Naive thymus-derived CD4-positive, alpha-beta T cell (primary cell): ENCODE measurements around the gene DNAJC11. TPM values are rescaled to one million over a fixed set of nuclear protein-coding genes. Genes with fewer than 3 reads are reported as not detected.

Experiments
- ATAC-seq: fragments of 150-1000 bp; cut with Tn5 transposase; 2 replicates; pipeline ENCODE4 v1.10.0; 2021; ENCODE audit warnings: mild to moderate bottlenecking, moderate library complexity
- CTCF ChIA-PET: fragments of 350-600 bp; sonication (Branson Sonifier 250); formaldehyde crosslinking; loops from one replicate; lab custom pipeline; 2021; ENCODE audit warnings: antibody characterized with exemption; lab: Charles Lee
- POLR2A ChIA-PET: fragments of 350-600 bp; sonication (Branson Sonifier 250); formaldehyde crosslinking; loops from one replicate; lab custom pipeline; 2021; ENCODE audit warnings: antibody characterized with exemption, inconsistent platforms; lab: Charles Lee
- DNase-seq, 9 donors: peaks; one replicate each; pipeline versions ENCODE4 v3.0.0 to v3.0.0-alpha.2; 2020 to 2022; ENCODE audit warnings: mixed read lengths in 1 of 9
- H3K27ac ChIP-seq: one replicate; pipeline ENCODE4 v1.7.0; 2013; ENCODE audit warnings: mild to moderate bottlenecking, low read depth, low read length, moderate library complexity
- H3K27me3 ChIP-seq, 2 donors: one replicate each; pipeline ENCODE4 v1.7.0; 2013; ENCODE audit warnings: low read length in 2 of 2, mild to moderate bottlenecking in 2 of 2, moderate library complexity in 2 of 2; ENCODE audit not compliant: control insufficient read depth in 2 of 2, insufficient read depth in 2 of 2
- H3K36me3 ChIP-seq, 3 experiments: 1 replicate in 2 of 3; 2 replicates in 1 of 3; pipeline ENCODE4 v1.7.0; 2013; ENCODE audit warnings: low read length in 3 of 3, mild to moderate bottlenecking in 3 of 3, moderate library complexity in 1 of 3; ENCODE audit not compliant: insufficient read depth in 3 of 3, control insufficient read depth in 2 of 3
- H3K4me1 ChIP-seq, 2 donors: one replicate each; pipeline ENCODE4 v1.7.0; 2013; ENCODE audit warnings: low read length in 2 of 2, mild to moderate bottlenecking in 2 of 2, moderate library complexity in 1 of 2; ENCODE audit not compliant: control insufficient read depth in 2 of 2, insufficient read depth in 2 of 2
- H3K4me3 ChIP-seq: 2 replicates; pipeline ENCODE4 v1.7.0; 2013; ENCODE audit warnings: mild to moderate bottlenecking, low read length
- H3K9me3 ChIP-seq, 3 experiments: 1 replicate in 2 of 3; 2 replicates in 1 of 3; pipeline ENCODE4 v1.7.0; 2013; ENCODE audit warnings: low read length in 3 of 3; ENCODE audit not compliant: control insufficient read depth in 2 of 3
- H3K27ac Mint-ChIP-seq, 9 donors: one replicate each; pipeline ENCODE4 v1.8.0; 2020 to 2022; ENCODE audit warnings: mixed read lengths in 9 of 9, mild to moderate bottlenecking in 8 of 9, moderate library complexity in 5 of 9, inconsistent platforms in 2 of 9
- H3K27me3 Mint-ChIP-seq, 5 donors: one replicate each; pipeline ENCODE4 v1.8.0; 2021 to 2022; ENCODE audit warnings: mixed read lengths in 5 of 5, mild to moderate bottlenecking in 1 of 5
- H3K36me3 Mint-ChIP-seq, 5 donors: one replicate each; pipeline ENCODE4 v1.8.0; 2020 to 2022; ENCODE audit warnings: mixed read lengths in 5 of 5, mild to moderate bottlenecking in 3 of 5, inconsistent platforms in 1 of 5
- H3K4me1 Mint-ChIP-seq, 7 donors: one replicate each; pipeline ENCODE4 v1.8.0; 2020 to 2022; ENCODE audit warnings: mixed read lengths in 7 of 7, mild to moderate bottlenecking in 3 of 7, inconsistent platforms in 1 of 7
- H3K4me3 Mint-ChIP-seq, 10 donors: one replicate each; pipeline ENCODE4 v1.8.0; 2020 to 2022; ENCODE audit warnings: mild to moderate bottlenecking in 10 of 10, mixed read lengths in 10 of 10, moderate library complexity in 6 of 10, inconsistent platforms in 2 of 10
- H3K9me3 Mint-ChIP-seq, 11 donors: one replicate each; pipeline ENCODE4 v1.8.0; 2020 to 2022; ENCODE audit warnings: mixed read lengths in 11 of 11, mild to moderate bottlenecking in 4 of 11, inconsistent platforms in 1 of 11, moderate library complexity in 1 of 11
- intact Hi-C, 2 donors: fragments of 100-400 bp; cut with micrococcal nuclease; formaldehyde crosslinking; loops; one replicate each; pipeline ENCODE4 v1.15.1; 2023
- polyA plus RNA-seq, 2 donors: library from polyadenylated mRNA; unstranded; fragments of 300-500 nt; fragmentation: Illumina TruSeq; gene quantifications; one replicate each; pipeline ENCODE4 v1.2.3, GENCODE V29; 2021
- total RNA-seq, 6 experiments: library from RNA in 5 of 6; stranded (reverse) in 5 of 6; gene quantifications; 1 replicate in 5 of 6; 2 replicates in 1 of 6; pipeline ENCODE4 v1.2.3 and lab custom pipeline; 2021 to 2026

The DNAJC11 gene
- total and polyA plus RNA-seq, 7 experiments from 2014 or later, result 19.2 to 49.7 (median 42.9) TPM

DNA sequence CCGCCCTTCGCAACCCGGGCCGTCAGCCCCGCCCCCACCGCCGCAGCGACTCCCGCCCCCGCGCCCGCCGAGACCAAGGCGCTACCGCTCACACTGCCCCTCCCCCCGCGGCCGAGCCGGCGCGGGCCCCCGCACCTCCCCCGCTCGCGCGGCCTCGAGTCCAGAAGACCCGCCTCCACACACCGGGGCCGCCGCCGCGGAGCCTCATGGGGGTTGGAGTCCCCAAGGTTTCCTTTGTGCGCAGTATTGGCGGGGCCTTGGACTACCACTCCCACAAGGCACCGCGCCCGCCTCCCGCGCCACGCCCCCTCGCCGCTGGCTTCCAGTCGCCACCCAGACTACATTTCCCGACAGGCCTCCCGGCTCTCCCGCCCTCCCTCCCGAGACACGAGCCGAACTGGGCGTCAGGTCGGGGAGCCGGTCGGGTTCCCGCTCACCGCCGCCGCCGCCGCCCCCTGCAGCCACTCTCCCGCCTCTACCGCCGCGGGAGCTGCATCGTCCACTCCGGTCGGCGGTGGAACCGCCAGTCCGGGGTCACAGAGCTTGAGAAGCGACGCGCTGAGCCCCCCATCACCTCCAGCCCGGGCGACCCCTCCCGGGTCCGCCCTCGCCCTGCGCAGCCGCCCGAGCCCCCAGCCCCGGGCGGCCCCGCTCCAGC is 88.1 kb downstream of the DNAJC11 start, which contains the start of gene PHF13:
TSS of gene PHF13 (plus strand) at position 371 of the 658 bp plus-strand sequence. CDS start 336 bp downstream, outside the sequence.
- POLR2A ChIA-PET, result interaction anchor here (0.9 to 1.3 kb wide), 6 partner anchors 9 to 154 kb away, joined by 3 to 27 read pairs (median 3); partner anchors contain the start of genes KLHL21, NOL9 and THAP3
- intact Hi-C loops, result loop anchor here (1.0 kb wide), 8 partner anchors 10 to 414 kb away; partner anchors contain the start of genes NOL9 (in 2 of the 2), RPL22 (in 2 of the 2) and ZBTB48 (in 2 of the 2)
- peak within 1 kb of the TSS; percentile 53 for H3K4me3 ChIP-seq

DNA sequence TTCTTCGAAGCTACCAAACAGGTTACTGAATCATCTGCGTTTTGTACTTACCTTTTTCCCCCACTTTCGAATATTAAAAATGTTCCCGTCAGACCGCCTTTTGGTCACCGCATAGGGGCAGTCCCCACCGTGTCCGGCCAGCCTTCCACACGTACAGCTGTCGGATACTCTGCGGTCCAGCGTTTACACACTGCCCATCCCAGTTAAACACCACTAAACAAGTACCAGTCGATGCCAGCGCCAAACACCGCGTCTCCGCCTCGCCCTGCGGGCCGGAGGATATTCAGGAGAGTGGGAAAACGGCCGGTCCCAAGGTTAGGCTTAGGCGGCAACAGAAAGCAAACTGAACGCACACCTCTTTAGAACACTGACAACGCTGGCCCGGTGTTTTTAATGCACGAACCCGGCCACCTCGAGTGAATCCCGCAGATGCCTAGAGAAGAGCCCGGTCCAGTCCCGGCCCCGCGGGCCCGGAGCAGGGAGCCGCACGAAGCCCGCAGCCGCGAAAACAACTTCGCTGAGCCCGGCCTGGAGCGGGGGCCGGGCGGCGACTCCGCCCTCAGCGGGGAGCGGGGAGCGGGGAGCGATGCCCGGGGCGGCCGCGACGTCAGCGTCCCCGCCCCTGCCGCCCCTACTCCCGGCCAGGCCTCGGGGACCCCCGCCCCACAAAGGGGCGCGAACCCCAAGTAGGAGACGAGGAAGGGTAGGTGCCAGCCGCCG is 88.8 kb downstream of the DNAJC11 start:
- H3K4me3 Mint-ChIP-seq, result peak overlapping the region; percentile 88 to 97 (median 93)
- H3K27me3 Mint-ChIP-seq, result peaks cover 0 to 3% (median 0%) of the 10 kb centered on the region in 5 donors
- no peaks in the 10 kb centered on the region for H3K9me3 Mint-ChIP-seq
- peaks cover 0 to 14% of the 10 kb centered on the region in 2 donors for H3K4me1 ChIP-seq
- DNase-seq (peak in 1 of 9 donors; percentile 17), ATAC-seq (peak; percentile 39)
- H3K27ac Mint-ChIP-seq, result peak overlapping the region; percentile 63 to 95 (median 86)
- intact Hi-C loops, result loop anchor here (1.0 kb wide), 8 partner anchors 10 to 414 kb away; partner anchors contain the start of genes NOL9 (in 2 of the 2), RPL22 (in 2 of the 2) and ZBTB48 (in 2 of the 2)
- H3K27ac ChIP-seq, result peak overlapping the region; percentile 82
- no peaks in the 10 kb centered on the region for H3K27me3 ChIP-seq
- H3K4me3 ChIP-seq, result peak overlapping the region; percentile 53
- POLR2A ChIA-PET, result interaction anchor here (0.5 to 4.8 kb wide), 11 partner anchors 11 to 152 kb away, joined by 3 to 69 read pairs (median 4); partner anchors contain the start of genes KLHL21 and ZBTB48
- CTCF ChIA-PET, result interaction anchor here (0.7 to 1.5 kb wide), 3 partner anchors 11 to 124 kb away, joined by 3 to 4 read pairs (median 4); no protein-coding TSS in a partner anchor
- peaks cover 0 to 8% (median 0%) of the 10 kb centered on the region in 3 experiments for H3K36me3 ChIP-seq
- H3K36me3 Mint-ChIP-seq, result no peaks in the 10 kb centered on the region
- H3K9me3 ChIP-seq, result no peaks in the 10 kb centered on the region
- peaks cover 16 to 37% (median 25%) of the 10 kb centered on the region in 7 donors for H3K4me1 Mint-ChIP-seq

More for the DNA sequence above, 88.1 kb downstream of the DNAJC11 start, which contains the start of gene PHF13:
- DNase-seq, result peak; percentile 97 to 99 (median 98)
- Histone ChIP-seq H3K9me3 (no peaks in the 10 kb centered on the region), H3K27me3 (no peaks in the 10 kb centered on the region), H3K27ac (peak within 1 kb of the TSS; percentile 82), H3K36me3 (peaks cover 0 to 8% (median 0%) of the 10 kb centered on the region in 3 experiments), H3K4me1 (peaks cover 0 to 14% of the 10 kb centered on the region in 2 donors)
- H3K4me1 Mint-ChIP-seq, result peaks cover 16 to 37% (median 25%) of the 10 kb centered on the region in 7 donors
- peak within 1 kb of the TSS; percentile 69 to 95 (median 88) for H3K27ac Mint-ChIP-seq
- peak within 1 kb of the TSS; percentile 88 to 97 (median 93) for H3K4me3 Mint-ChIP-seq
- H3K36me3 Mint-ChIP-seq, result no peaks in the 10 kb centered on the region
- peaks cover 0 to 2% (median 0%) of the 10 kb centered on the region in 5 donors for H3K27me3 Mint-ChIP-seq
- H3K9me3 Mint-ChIP-seq, result no peaks in the 10 kb centered on the region
- peak; percentile 98 for ATAC-seq
- CTCF ChIA-PET, result no interaction called here

DNA sequence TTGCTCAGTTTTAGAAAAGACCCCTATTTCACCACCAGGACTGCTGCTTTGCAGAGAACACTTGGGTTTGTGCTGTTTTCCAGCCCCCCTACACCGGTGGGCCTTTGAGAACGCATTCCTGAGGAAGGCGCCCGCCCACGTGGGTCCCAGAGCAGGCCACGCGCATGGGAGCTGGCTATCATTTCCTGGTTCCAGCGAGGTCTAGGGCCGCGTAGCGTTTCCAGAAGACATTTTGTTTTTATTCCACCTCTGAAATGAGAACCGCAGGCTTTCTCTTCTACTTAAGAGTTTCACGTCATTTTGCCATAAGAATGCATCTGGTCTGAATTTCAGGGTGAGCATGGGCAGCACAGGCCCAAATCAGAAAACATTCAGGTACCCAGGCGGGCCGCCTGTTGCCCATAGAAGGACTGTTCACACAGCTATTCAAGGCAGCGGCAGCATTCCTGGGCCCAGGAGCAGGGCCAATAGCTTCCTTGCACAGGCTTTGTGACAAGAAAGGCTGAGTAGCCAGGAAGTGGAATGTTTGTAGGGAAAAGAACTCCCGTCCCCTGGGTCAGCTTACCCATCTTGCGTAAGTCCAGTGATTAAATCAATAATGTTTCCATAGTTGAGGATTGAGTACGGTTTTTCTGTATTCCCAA is 97.6 kb downstream of the DNAJC11 start:
- Histone ChIP-seq H3K9me3 (no peaks in the 10 kb centered on the region), H3K4me3 (peak overlapping the region; percentile 98), H3K4me1 (peaks cover 19 to 24% of the 10 kb centered on the region in 2 donors), H3K27ac (peak overlapping the region; percentile 94), H3K27me3 (no peaks in the 10 kb centered on the region), H3K36me3 (peaks cover 0 to 11% (median 0%) of the 10 kb centered on the region in 3 experiments)
- CTCF ChIA-PET, result interaction anchor here (0.5 to 1.6 kb wide), 6 partner anchors 15 to 117 kb away, joined by 3 to 7 read pairs (median 3); no protein-coding TSS in a partner anchor
- POLR2A ChIA-PET, result interaction anchor here (0.7 to 15.1 kb wide), 17 partner anchors 7 to 144 kb away, joined by 3 to 246 read pairs (median 4); partner anchors contain the start of genes NOL9, PHF13, TAS1R1 and THAP3
- DNase-seq, result peak in 1 of 9 donors; percentile 40
- no peak for ATAC-seq
- Mint-ChIP-seq H3K36me3 (peaks cover 0 to 3% (median 0%) of the 10 kb centered on the region in 5 donors), H3K4me1 (peaks cover 7 to 31% (median 25%) of the 10 kb centered on the region in 7 donors), H3K27ac (peak overlapping the region; percentile 95 to 99 (median 98)), H3K27me3 (peaks cover 0 to 3% (median 0%) of the 10 kb centered on the region in 5 donors), H3K4me3 (peak overlapping the region; percentile 74 to 99 (median 91)), H3K9me3 (peaks cover 0 to 2% (median 0%) of the 10 kb centered on the region in 11 donors)
- intact Hi-C loops, result loop anchor here (1.0 to 5.0 kb wide), 9 partner anchors 9 to 612 kb away; partner anchors contain the start of genes CAMTA1 (in 2 of the 2), NPHP4 (in 2 of the 2), PHF13 (in 2 of the 2) and ACOT7 (in 1 of the 2)

DNA sequence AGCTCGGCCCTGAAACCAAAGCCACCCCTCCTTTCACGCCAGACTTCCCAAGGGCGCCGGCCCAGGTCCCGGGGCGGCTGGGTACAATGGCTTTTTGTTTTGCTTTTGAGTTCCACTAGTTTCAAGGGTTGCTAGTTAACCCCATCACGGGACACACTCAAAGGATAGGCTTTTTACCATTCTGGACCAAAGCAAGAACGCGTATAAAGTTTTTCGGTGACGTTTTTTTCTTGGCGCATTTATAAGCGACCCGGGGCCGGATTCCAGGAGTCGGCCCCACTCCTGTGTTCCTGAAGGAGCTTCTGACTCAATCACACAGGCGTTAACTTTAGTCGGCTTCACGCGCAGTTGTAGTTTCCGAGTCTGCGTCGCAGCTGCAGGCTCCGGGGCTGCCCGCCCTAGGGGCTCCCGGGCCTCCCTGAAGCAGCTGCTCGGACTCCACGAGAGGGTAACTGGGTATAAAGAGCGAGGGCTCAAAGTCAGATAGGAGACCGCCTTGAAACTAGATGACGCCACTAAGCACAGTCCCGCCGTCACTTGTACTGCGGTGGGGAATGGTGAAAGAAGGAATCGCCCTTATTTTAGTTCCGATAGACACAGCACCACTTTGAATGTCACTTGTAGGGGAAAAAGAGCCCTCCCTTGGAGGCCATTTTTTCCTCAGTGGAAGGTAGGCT is 98.2 kb downstream of the DNAJC11 start:
- H3K4me3 Mint-ChIP-seq, result peak overlapping the region; percentile 74 to 99 (median 91)
- POLR2A ChIA-PET, result interaction anchor here (0.7 to 15.1 kb wide), 17 partner anchors 7 to 143 kb away, joined by 3 to 246 read pairs (median 5); partner anchors contain the start of genes NOL9, PHF13, TAS1R1 and THAP3
- H3K27ac Mint-ChIP-seq, result peak overlapping the region; percentile 95 to 99 (median 98)
- peaks cover 0 to 11% (median 3%) of the 10 kb centered on the region in 3 experiments for H3K36me3 ChIP-seq
- peak overlapping the region; percentile 94 for H3K27ac ChIP-seq
- H3K9me3 ChIP-seq, result no peaks in the 10 kb centered on the region
- CTCF ChIA-PET, result interaction anchor here (0.5 to 3.6 kb wide), 6 partner anchors 14 to 95 kb away, joined by 3 to 17 read pairs (median 4); partner anchors contain the start of genes NOL9 and TAS1R1
- peak overlapping the region; percentile 98 for H3K4me3 ChIP-seq
- H3K27me3 ChIP-seq, result no peaks in the 10 kb centered on the region
- H3K36me3 Mint-ChIP-seq, result peaks cover 0 to 3% (median 0%) of the 10 kb centered on the region in 5 donors
- ATAC-seq (peak; percentile 56), DNase-seq (peak; percentile 47 to 82 (median 75))
- intact Hi-C loops, result loop anchor here (1.0 to 5.0 kb wide), 9 partner anchors 10 to 611 kb away; partner anchors contain the start of genes CAMTA1 (in 2 of the 2), NPHP4 (in 2 of the 2), PHF13 (in 2 of the 2) and ACOT7 (in 1 of the 2)
- peaks cover 0 to 2% (median 0%) of the 10 kb centered on the region in 11 donors for H3K9me3 Mint-ChIP-seq
- peaks cover 0 to 3% (median 0%) of the 10 kb centered on the region in 5 donors for H3K27me3 Mint-ChIP-seq
- peaks cover 25 to 26% of the 10 kb centered on the region in 2 donors for H3K4me1 ChIP-seq
- peaks cover 13 to 37% (median 30%) of the 10 kb centered on the region in 7 donors for H3K4me1 Mint-ChIP-seq
